GM19240 (cell line): ENCODE data around the gene OR6A2.

ENCODE experiments used
- DNase-seq: peaks from one replicate; pipeline ENCODE4 v3.0.0; 2011; ENCODE audit warnings: low spot score; ENCODE audit not compliant: insufficient read length

The OR6A2 gene

GRCh38 chr11:6757373-6757967 is 42.0 kb downstream of the OR6A2 start:
- no peak for DNase-seq

GRCh38 chr11:6755953-6756347 is 43.5 kb downstream of the OR6A2 start:
- no peak for DNase-seq

DNA sequence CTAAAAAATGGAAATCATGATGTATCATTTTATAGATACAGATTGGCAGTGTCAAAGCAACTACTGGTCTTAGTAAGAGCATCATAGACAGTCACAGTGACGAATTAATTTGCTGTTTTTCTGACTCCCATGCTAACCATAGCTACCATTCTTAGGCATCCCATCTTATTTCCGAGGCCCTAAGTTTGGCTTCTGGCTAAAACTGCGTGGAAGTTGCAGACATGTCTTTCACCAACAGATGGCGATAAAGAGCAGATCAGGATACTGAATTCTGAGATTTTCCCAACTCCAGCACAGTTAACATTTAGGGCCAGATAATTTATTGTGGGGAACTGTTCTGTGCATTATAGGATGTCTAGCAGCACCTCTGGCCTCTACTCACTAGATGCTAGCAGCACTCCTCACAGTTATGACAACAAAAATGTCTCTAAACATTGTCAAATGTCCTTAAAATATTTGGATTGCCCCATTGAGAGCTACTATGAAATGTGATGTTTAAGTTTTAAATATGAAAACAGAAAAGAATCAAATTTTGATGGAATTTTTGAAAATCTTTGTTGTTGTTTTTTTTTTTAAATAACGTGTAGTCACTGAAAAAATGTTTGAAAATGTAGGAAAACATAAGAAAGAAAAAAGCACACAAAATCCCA is 44.1 kb downstream of the OR6A2 start:
- peak; percentile 26 for DNase-seq

GRCh38 chr11:6747097-6747668 is 52.3 kb downstream of the OR6A2 start:
- DNase-seq, result no peak

- no peak for DNase-seq
Measured at GRCh38 chr11:6746626-6747025, 52.9 kb downstream of the OR6A2 start.

DNA sequence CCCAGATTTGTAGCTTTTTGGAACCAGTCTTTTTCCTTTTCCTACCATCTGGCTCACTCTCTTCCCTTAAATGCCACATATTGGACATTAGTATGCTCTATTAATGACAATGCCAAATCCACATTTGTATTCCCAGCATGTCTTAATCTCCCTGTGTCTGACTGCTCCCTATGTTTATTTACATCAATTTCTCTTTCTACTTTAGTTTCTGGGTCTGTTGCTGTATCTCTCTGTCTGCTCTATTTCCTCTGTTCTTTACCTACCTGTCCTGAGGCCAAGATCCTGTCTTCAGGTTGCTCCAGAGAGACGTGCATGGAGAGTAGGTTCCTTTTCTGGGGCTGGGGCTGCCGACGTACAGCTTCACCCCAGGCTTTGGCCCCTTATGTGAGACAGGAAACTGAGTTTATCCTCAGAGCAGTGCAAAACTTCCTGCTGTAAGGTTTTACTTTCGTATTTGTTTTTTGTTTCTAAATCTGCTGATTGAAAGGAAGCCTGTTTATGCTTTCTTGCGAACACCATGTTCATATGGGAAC is 53.3 kb downstream of the OR6A2 start:
- peak; percentile 48 for DNase-seq

DNA sequence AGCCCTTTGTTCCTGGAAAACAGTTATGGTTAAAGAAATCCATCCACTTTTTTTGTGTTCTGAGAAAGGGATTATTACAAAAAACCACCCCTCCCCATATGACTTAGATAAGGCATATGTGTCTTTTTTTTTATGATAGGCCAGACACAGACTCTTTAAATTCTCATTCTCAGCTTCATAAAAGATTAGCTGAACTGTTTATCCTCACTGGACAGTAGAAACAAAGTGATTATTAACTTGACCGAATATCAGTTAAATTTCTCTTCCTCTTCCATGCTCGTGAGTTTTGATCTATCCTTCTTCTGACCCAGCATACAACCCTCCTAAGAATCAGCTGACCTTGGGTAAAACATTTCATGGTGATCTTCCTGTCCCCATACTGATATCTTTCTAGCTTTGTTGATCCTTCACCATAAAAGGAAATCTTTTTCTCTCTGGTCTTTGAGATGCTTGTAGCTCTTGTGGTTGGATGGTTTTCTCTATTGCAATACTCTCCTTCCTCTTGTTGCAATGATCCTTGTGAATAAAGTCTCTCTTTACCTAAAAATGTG is 53.9 kb downstream of the OR6A2 start:
- DNase-seq, result no peak

DNA sequence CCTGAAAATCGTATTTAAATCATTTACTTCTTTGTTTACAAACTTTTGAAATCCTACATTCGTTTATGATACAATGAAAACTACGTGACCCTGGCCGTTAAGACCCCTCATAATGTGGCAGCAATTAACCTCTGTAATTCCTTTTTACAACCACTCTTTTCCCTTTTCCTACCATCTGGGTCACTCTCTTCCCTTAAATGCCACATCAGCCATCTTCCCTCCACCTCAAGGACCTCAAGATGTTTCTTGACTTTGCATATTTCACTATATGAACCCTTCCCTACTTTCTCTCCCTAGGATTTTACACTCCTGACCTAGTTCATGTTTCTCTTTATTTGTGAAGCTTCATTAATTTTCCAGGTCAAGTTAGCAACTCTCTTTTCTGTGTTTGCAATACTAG is 54.5 kb downstream of the OR6A2 start:
- no peak for DNase-seq

GRCh38 chr11:6742260-6742659 is 57.2 kb downstream of the OR6A2 start:
- DNase-seq, result no peak
